Measurements from ENCODE around the gene FLRT3.

GRCh38 chr20:14295238-14295637 is 42.2 kb downstream of the FLRT3 start:
- TF ChIP-seq, protein P1, sequence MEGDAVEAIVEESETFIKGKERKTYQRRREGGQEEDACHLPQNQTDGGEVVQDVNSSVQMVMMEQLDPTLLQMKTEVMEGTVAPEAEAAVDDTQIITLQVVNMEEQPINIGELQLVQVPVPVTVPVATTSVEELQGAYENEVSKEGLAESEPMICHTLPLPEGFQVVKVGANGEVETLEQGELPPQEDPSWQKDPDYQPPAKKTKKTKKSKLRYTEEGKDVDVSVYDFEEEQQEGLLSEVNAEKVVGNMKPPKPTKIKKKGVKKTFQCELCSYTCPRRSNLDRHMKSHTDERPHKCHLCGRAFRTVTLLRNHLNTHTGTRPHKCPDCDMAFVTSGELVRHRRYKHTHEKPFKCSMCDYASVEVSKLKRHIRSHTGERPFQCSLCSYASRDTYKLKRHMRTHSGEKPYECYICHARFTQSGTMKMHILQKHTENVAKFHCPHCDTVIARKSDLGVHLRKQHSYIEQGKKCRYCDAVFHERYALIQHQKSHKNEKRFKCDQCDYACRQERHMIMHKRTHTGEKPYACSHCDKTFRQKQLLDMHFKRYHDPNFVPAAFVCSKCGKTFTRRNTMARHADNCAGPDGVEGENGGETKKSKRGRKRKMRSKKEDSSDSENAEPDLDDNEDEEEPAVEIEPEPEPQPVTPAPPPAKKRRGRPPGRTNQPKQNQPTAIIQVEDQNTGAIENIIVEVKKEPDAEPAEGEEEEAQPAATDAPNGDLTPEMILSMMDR (IDR thresholded peaks at IDR 0.05): no peak
- no peak for TF ChIP-seq POLR2A (IDR thresholded peaks at IDR 0.05)

Data from esophagus squamous epithelium (tissue), 4 donors.